Ascending aorta (tissue), 2 donors: ENCODE data around the gene FOXC1. TPM values are rescaled to one million over a fixed set of nuclear protein-coding genes. Genes with fewer than 3 reads are reported as not detected.
A peak's percentile ranks its signal among the peaks of the same experiment; 100 is the strongest.

ENCODE experiments used
- DNase-seq, 2 donors: peaks; one replicate each; pipeline ENCODE4 v3.0.0-alpha.2; 2019; ENCODE audit warnings: low spot score in 2 of 2
- H3K27ac ChIP-seq, 2 donors: fragments of 200-600 bp; sonication (generic); one replicate each; pipeline ENCODE4 v1.5.1; 2016 to 2017; ENCODE audit warnings: mild to moderate bottlenecking in 1 of 2
- H3K27me3 ChIP-seq: fragments of 200-600 bp; sonication (generic); one replicate; pipeline ENCODE4 v1.5.1; 2017
- H3K36me3 ChIP-seq, 2 donors: fragments of 200-600 bp; sonication (generic); one replicate each; pipeline ENCODE4 v1.5.1; 2016
- H3K4me1 ChIP-seq, 2 donors: fragments of 200-600 bp; sonication (generic); one replicate each; pipeline ENCODE4 v1.5.1; 2016 to 2017; ENCODE audit warnings: mild to moderate bottlenecking in 1 of 2
- H3K4me3 ChIP-seq, 2 donors: fragments of 200-600 bp; sonication (generic); one replicate each; pipeline ENCODE4 v1.5.1; 2016 to 2017; ENCODE audit warnings: mild to moderate bottlenecking in 1 of 2
- H3K9me3 ChIP-seq, 2 donors: fragments of 200-600 bp; sonication (generic); one replicate each; pipeline ENCODE4 v1.5.1; 2016
- intact Hi-C: fragments of 100-400 bp; cut with DNase I; formaldehyde crosslinking; loops from one replicate; pipeline ENCODE4 v1.15.1; 2023
- total RNA-seq: library from RNA; depleted of rRNA; stranded (reverse); fragments of >200 nt; gene quantifications from one replicate; pipeline ENCODE4 v1.1.0, GENCODE V29; 2016
- TF ChIP-seq, protein P1 (sequence below), 3 experiments: fragments of 200-600 bp in 2 of 3; fragments of 450-650 bp in 1 of 3; sonication (generic) in 2 of 3; IDR thresholded peaks; one replicate each; pipeline ENCODE4 v1.5.1; 2016 to 2019; ENCODE audit warnings: antibody characterized with exemption in 3 of 3, mild to moderate bottlenecking in 1 of 3, moderate library complexity in 1 of 3

Gene FOXC1
- total RNA-seq, 1 donor from 2014 or later = 125 TPM

DNA sequence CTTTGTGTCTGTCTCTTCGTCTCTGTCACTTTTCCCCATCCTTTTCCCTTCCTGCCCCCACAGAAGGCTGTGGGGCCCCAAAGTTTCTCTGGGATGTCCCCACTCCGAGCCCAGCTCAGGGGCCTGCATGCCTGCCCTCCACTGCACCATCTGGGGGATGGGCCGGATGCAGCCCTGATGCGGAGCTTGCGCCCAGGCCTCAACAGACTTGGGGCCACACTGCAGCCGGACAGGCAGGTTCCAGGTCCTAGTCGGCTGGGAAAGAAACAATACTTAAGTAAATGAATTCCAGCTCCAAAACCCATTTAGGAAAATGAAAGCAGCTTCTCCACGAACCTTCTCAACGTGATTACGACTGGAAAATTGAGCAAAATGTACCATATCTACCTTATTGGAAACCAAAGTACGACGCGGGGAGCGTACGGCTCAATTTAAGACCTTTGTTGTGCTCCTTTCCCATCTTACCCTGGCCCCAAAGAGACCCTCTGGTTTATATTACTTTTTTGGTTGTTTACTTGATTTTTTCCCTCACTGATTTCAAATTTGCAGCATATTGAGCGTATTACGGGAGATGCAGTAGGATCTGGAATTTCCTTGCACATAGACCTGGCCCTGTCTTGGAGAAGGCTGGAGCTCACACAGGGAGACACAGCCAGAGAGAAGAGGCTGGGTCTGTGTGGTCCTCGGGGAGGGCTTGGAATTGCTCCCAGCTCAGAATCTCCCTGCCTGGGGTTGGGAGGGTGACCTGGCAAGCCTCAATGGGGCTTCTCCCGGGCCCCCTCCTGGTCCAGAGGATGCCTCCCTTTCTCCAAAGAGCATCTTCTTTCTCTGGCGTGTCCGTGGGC is 8.0 kb downstream of the FOXC1 start:
- Histone ChIP-seq H3K9me3 (no peaks in the 10 kb centered on the region), H3K4me3 (peak overlapping the region; percentile 91 to 94), H3K27me3 (no peaks in the 10 kb centered on the region), H3K36me3 (peaks cover 17 to 32% of the 10 kb centered on the region in 2 donors), H3K4me1 (peaks cover 3 to 19% of the 10 kb centered on the region in 2 donors), H3K27ac (peak overlapping the region; percentile 96 to 100)
- DNase-seq = no peak
- intact Hi-C loops = loop anchor here (2.0 to 5.0 kb wide), 2 partner anchors 420 to 483 kb away; no protein-coding TSS in a partner anchor
- TF ChIP-seq, protein P1, sequence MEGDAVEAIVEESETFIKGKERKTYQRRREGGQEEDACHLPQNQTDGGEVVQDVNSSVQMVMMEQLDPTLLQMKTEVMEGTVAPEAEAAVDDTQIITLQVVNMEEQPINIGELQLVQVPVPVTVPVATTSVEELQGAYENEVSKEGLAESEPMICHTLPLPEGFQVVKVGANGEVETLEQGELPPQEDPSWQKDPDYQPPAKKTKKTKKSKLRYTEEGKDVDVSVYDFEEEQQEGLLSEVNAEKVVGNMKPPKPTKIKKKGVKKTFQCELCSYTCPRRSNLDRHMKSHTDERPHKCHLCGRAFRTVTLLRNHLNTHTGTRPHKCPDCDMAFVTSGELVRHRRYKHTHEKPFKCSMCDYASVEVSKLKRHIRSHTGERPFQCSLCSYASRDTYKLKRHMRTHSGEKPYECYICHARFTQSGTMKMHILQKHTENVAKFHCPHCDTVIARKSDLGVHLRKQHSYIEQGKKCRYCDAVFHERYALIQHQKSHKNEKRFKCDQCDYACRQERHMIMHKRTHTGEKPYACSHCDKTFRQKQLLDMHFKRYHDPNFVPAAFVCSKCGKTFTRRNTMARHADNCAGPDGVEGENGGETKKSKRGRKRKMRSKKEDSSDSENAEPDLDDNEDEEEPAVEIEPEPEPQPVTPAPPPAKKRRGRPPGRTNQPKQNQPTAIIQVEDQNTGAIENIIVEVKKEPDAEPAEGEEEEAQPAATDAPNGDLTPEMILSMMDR (IDR thresholded peaks at IDR 0.05) = no peak

DNA sequence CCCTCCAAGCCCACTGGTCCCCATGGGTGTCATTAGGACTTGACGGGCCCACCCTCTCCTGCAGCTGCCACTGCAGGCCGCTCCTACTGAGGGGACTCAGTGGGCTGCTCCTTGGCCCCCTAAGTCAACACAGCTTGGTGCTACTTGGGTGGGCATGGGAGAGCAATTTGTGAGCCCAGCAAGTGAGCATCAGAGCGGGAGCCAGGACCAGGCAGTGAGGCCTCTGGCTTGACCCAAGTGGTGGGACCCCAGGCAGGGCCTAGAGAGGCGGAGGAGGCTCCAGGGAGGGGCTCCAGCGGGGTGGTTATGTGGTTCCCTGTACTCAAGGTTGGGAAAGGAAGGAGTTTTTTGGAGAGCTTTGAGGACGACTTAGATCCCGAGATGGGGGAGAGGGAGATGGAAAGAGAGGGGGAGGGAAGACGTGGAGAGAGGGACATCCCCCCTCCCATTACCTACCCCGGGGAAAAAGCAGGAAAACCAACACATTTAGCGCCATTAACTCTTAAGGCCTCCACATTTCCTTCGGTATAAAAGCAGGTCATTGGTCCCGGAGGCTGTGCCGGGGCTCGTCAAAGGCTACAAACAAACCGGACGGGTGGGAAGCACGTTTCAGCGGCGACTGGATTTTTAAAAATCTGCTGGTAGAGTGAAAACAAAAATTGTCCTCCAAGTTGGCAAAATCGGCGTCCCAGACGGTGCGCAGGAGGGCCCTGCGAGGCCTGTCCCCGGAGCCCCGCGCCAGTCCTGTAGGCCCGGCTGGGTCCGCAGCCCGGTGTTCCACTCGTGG is 8.8 kb downstream of the FOXC1 start:
- Histone ChIP-seq H3K27ac (peak overlapping the region; percentile 96 to 100), H3K36me3 (peaks cover 12 to 24% of the 10 kb centered on the region in 2 donors), H3K4me1 (peaks cover 3 to 22% of the 10 kb centered on the region in 2 donors), H3K27me3 (no peaks in the 10 kb centered on the region), H3K9me3 (no peaks in the 10 kb centered on the region), H3K4me3 (peak overlapping the region; percentile 91 to 94)
- no peak for DNase-seq
- intact Hi-C loops = loop anchor here (5.0 kb wide), 1 partner anchor 419 kb away; no protein-coding TSS in a partner anchor
- TF ChIP-seq, protein P1 (IDR thresholded peaks at IDR 0.05) = no peak

DNA sequence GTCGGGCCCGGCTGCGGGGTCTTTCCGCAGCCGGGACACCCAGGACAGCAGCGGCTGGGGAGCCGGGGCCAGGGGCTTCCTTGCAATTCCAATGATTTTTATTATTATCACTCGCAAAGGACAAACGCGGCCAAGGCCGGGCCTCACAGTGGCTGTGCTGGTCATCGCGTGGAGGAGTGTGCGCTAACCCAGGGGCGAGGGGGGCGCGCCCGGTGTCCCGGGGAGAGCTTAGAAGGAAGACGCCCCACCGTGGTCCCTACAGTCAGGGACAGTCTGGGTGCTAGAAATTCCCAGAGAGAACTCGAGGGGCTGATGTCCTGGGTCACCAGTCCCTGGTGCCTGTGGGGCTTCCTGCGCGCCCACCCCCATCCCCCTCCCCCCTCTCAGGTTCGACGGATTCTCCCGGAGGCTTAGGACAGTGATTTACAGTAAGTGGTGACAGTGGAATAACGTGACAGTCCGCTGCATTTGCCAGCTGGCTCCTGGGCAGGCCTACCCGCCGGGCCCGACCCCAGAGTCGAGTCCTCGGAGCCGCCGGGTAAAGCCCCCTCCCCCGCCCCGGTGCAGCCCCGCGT is 9.5 kb downstream of the FOXC1 start:
- intact Hi-C loops = loop anchor here (5.0 kb wide), 1 partner anchor 418 kb away; no protein-coding TSS in a partner anchor
- H3K27me3 ChIP-seq = no peaks in the 10 kb centered on the region
- H3K36me3 ChIP-seq = peaks cover 5 to 17% of the 10 kb centered on the region in 2 donors
- H3K27ac ChIP-seq = peak overlapping the region; percentile 96 to 100
- no peaks in the 10 kb centered on the region for H3K9me3 ChIP-seq
- peak overlapping the region; percentile 91 to 94 for H3K4me3 ChIP-seq
- DNase-seq = no peak
- H3K4me1 ChIP-seq = peaks cover 4 to 22% of the 10 kb centered on the region in 2 donors
- TF ChIP-seq, protein P1 (IDR thresholded peaks at IDR 0.05) = no peak

DNA sequence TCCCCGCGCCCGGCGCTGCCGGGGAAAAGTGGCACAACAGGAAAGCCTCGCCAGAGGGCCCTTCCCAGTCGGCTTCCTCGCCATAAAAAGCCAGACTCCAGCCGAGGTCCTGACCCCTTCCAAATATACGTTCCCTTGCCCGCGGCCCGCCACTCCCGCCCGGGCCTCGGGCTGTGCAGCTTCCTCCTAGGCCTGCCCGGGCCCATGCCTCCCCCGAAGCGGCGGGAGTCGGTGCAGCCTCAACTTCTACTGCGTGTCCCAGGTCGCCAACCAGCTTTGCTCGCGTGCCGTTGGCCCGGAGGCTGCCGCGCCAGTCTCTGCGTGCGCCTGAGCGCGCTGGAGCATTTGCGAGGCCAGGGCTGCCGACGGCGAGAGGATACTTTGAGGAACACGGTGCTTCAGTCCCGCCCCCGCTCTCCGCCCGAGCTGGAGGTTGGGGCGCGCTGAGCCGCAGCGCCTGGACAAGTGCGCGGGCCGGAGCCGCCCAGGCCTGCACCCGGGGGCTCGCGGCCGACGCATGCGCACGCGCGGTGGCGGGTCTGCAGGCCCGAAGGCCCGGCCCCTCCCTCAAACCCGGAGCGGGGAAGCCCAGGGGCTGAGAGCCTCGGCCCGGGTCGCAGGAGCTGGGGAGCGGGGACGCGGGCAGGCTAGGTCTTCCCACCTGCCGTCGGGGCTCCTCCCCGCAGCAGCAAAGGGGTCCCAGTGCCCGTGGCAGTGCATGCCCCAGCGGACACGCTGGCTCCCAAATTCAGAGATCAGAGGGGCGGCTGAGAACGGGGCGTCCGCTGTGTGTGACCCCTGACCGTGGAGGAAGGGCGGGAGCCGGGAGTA is 10.2 kb downstream of the FOXC1 start:
- TF ChIP-seq, protein P1 (IDR thresholded peaks at IDR 0.05) = no peak
- no peaks in the 10 kb centered on the region for H3K9me3 ChIP-seq
- H3K4me1 ChIP-seq = peaks cover 6 to 22% of the 10 kb centered on the region in 2 donors
- peaks cover 0 to 10% of the 10 kb centered on the region in 2 donors for H3K36me3 ChIP-seq
- DNase-seq = no peak
- H3K4me3 ChIP-seq = peak overlapping the region; percentile 91 to 94
- peak overlapping the region; percentile 96 to 100 for H3K27ac ChIP-seq
- intact Hi-C loops = loop anchor here (5.0 kb wide), 4 partner anchors 167 to 1012 kb away; no protein-coding TSS in a partner anchor
- no peaks in the 10 kb centered on the region for H3K27me3 ChIP-seq
